HepG2 (cell line): ENCODE measurements around the gene CD68. TPM values are rescaled to one million over a fixed set of nuclear protein-coding genes. Genes with fewer than 3 reads are reported as not detected.

Experiments used
- AFF4 ChIP-seq: sonication (generic); formaldehyde crosslinking; IDR thresholded peaks from 2 replicates; pipeline ENCODE4 v1.4.0; 2020; ENCODE audit warnings: missing genetic modification reagents
- ELF4 ChIP-seq: sonication (generic); formaldehyde crosslinking; IDR thresholded peaks from 2 replicates; pipeline ENCODE4 v1.5.0; 2020; ENCODE audit warnings: missing genetic modification reagents, mild to moderate bottlenecking, moderate library complexity, borderline replicate concordance
- HNF4G ChIP-seq, 2 experiments: sonication (generic) in 1 of 2; formaldehyde crosslinking in 1 of 2; IDR thresholded peaks; 2 replicates each; pipeline versions ENCODE4 v1.4.0 to v1.6.1; 2011 to 2020; ENCODE audit warnings: borderline replicate concordance in 2 of 2, low read depth in 2 of 2, mild to moderate bottlenecking in 2 of 2, low read length in 1 of 2, missing genetic modification reagents in 1 of 2, moderate library complexity in 1 of 2
- HNRNPLL ChIP-seq: fragments of 200-400 bp; formaldehyde crosslinking; IDR thresholded peaks from 2 replicates; pipeline ENCODE4 v1.6.1; 2017; ENCODE audit warnings: mild to moderate bottlenecking, low read depth, low read length; ENCODE audit not compliant: poor library complexity, severe bottlenecking
- HOXA5 ChIP-seq: sonication (generic); formaldehyde crosslinking; IDR thresholded peaks from 2 replicates; pipeline ENCODE4 v1.4.0; 2020; ENCODE audit warnings: missing genetic modification reagents
- MED1 ChIP-seq: sonication (generic); formaldehyde crosslinking; IDR thresholded peaks from 2 replicates; pipeline ENCODE4 v1.4.0; 2020; ENCODE audit warnings: missing genetic modification reagents
- MXD3 ChIP-seq: IDR thresholded peaks from 2 replicates; pipeline ENCODE4 v1.6.1; 2016; ENCODE audit warnings: mild to moderate bottlenecking, missing biosample characterization, missing genetic modification reagents
- MXD4 ChIP-seq: IDR thresholded peaks from 2 replicates; pipeline ENCODE4 v1.6.1; 2016; ENCODE audit warnings: mild to moderate bottlenecking, missing biosample characterization, missing genetic modification reagents
- NCOR1 ChIP-seq: fragments of 200-600 bp; sonication (generic); IDR thresholded peaks from 2 replicates; pipeline ENCODE4 v1.7.0; 2017; ENCODE audit warnings: antibody characterized with exemption, low read length, borderline replicate concordance
- SP1 ChIP-seq, 2 experiments: fragments of 450-650 bp in 1 of 2; sonication (generic) in 1 of 2; formaldehyde crosslinking in 1 of 2; IDR thresholded peaks; 2 replicates each; pipeline versions ENCODE4 v1.4.0 to v1.6.1; 2016 to 2020; ENCODE audit warnings: missing genetic modification reagents in 1 of 2
- SP2 ChIP-seq: sonication (generic); formaldehyde crosslinking; IDR thresholded peaks from 2 replicates; pipeline ENCODE4 v1.5.1; 2020; ENCODE audit warnings: mild to moderate bottlenecking, missing genetic modification reagents
- TAF1 ChIP-seq: sonication (generic); formaldehyde crosslinking; IDR thresholded peaks from 2 replicates; pipeline ENCODE4 v1.4.0; 2020; ENCODE audit warnings: missing genetic modification reagents
- TRAFD1 ChIP-seq: sonication (generic); formaldehyde crosslinking; IDR thresholded peaks from 2 replicates; pipeline ENCODE4 v1.5.1; 2020; ENCODE audit warnings: missing genetic modification reagents, mild to moderate bottlenecking, borderline replicate concordance
- ZMYM3 ChIP-seq: sonication (generic); formaldehyde crosslinking; IDR thresholded peaks from 2 replicates; pipeline ENCODE4 v1.5.1; 2020; ENCODE audit warnings: mild to moderate bottlenecking, missing genetic modification reagents
- ZNF10 ChIP-seq: sonication (generic); formaldehyde crosslinking; IDR thresholded peaks from 2 replicates; pipeline ENCODE4 v1.4.0; 2020; ENCODE audit warnings: mild to moderate bottlenecking, low read depth, missing genetic modification reagents, borderline replicate concordance
- ZNF431 ChIP-seq: sonication (generic); formaldehyde crosslinking; IDR thresholded peaks from 2 replicates; pipeline ENCODE4 v1.9.0; 2022; ENCODE audit warnings: missing genetic modification reagents, low read depth, mild to moderate bottlenecking, borderline replicate concordance
- ZNF644 ChIP-seq: IDR thresholded peaks from 2 replicates; pipeline ENCODE4 v1.6.1; 2016; ENCODE audit warnings: low read depth
- ZNF687 ChIP-seq: sonication (generic); formaldehyde crosslinking; IDR thresholded peaks from 2 replicates; pipeline ENCODE4 v1.5.1; 2020; ENCODE audit warnings: mild to moderate bottlenecking, missing genetic modification reagents, moderate library complexity
- ZNF841 ChIP-seq: sonication (generic); formaldehyde crosslinking; IDR thresholded peaks from 2 replicates; pipeline ENCODE4 v1.8.1; 2023; ENCODE audit warnings: missing genetic modification reagents, borderline replicate concordance
- polyA plus RNA-seq, 8 experiments: library from polyadenylated mRNA; depleted of rRNA in 3 of 8; stranded (reverse) in 7 of 8; unstranded in 1 of 8; fragments of >200 nt; fragmentation: Illumina TruSeq in 4 of 8; extraction: Trizol in 4 of 8; gene quantifications; 2 replicates each; pipeline versions ENCODE4 v1.2.1 to v1.2.3, GENCODE V29; 2011 to 2016; ENCODE audit warnings: low read depth in 4 of 8, missing spikeins in 1 of 8, mixed read lengths in 1 of 8; ENCODE audit not compliant: insufficient read depth in 1 of 8
- total RNA-seq, 5 experiments: library from RNA; depleted of rRNA; stranded (reverse); fragments of >200 nt; fragmentation: Illumina TruSeq; extraction: Trizol; gene quantifications; 2 replicates each; pipeline ENCODE4 v1.2.3, GENCODE V29; 2016; ENCODE audit warnings: low read depth in 1 of 5

Gene CD68
- total and polyA plus RNA-seq, 2 of the 13 experiments (the other 11 are each of a cell fraction or from before 2014, with no cell fraction given) = 10.3 to 104 TPM

DNA sequence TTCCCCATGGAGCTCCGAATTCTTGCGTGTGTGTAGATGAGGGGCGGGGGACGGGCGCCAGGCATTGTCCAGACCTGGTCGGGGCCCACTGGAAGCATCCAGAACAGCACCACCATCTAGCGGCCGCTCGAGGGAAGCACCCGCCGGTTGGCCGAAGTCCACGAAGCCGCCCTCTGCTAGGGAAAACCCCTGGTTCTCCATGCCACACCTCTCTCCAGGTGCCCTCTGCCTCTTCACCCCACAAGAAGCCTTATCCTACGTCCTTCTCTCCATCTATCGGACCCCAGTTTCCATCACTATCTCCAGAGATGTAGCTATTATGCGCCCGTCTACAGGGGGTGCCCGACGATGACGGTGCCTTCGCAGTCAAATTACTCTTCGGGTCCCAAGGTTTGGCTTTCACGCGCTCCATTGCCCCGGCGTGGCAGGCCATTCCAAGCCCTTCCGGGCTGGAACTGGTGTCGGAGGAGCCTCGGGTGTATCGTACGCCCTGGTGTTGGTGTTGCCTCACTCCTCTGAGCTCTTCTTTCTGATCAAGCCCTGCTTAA, 18.3 kb upstream of the CD68 start (continued):
- TF ChIP-seq ELF4 (no peak), NCOR1 (no peak), TAF1 (CRISPR knock-in tag) (no peak), MXD4 (CRISPR knock-in tag) (no peak), ZNF431 (no peak), HNRNPLL (peak; percentile 29), SP1 (IDR thresholded peaks at IDR 0.05) (no peak), SP1 (CRISPR knock-in tag; IDR thresholded peaks at IDR 0.05) (no peak; the same call in 1 of the 2 replicates), MXD3 (CRISPR knock-in tag) (peak; percentile 32; the same call in 1 of the 2 replicates), ZNF841 (CRISPR knock-in tag) (no peak), AFF4 (CRISPR knock-in tag) (no peak), ZMYM3 (CRISPR knock-in tag) (no peak), HNF4G (IDR thresholded peaks at IDR 0.05; ENCODE audit: borderline replicate concordance, low read depth, low read length) (peak; percentile 58; the same call in 1 of the 2 replicates), HNF4G (CRISPR knock-in tag; IDR thresholded peaks at IDR 0.05; ENCODE audit: borderline replicate concordance, low read depth) (no peak), HOXA5 (CRISPR knock-in tag) (no peak), ZNF10 (CRISPR knock-in tag) (no peak), ZNF687 (CRISPR knock-in tag) (peak; percentile 54), ZNF644 (CRISPR knock-in tag) (no peak), TRAFD1 (no peak), MED1 (CRISPR knock-in tag) (0 out of 2 replicates have a peak, but pooled peaks have one; percentile 25), SP2 (CRISPR knock-in tag) (peak; percentile 22)
